ENCODE results near the gene SIM2.
A peak's percentile ranks its signal among the peaks of the same experiment; 100 is the strongest.

The SIM2 gene

DNA sequence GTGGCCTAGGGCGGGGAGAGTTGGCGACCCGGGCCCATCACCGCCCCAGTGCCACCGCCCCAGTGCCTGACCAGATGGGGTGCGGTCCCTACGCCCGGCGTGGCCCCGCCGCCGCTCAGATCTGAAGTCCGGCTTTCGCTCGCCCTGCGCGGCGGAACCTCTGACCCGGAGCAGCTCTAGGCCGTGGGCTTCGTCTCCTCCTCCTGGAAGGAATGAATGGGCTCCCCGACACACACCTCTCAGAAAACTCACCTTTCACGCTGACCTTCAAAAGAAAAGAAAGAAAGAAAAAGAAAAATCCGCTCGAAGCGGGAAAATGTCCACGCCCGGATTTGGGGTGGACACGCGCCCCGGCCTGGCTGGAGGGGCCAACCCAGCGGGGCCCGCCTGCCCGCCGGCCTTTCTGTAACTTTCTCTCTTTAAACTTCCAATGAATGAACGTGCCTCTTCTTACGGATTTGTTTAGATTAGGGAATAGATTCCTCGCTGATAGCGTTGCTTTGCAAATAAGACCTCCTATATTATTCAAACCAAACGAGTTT, 5.4 kb upstream of the SIM2 start:
- peaks cover 53% of the 10 kb centered on the region for H3K27me3 Mint-ChIP-seq
- no peaks in the 10 kb centered on the region for H3K9me3 Mint-ChIP-seq (ENCODE audit: low read depth)
- H3K4me1 Mint-ChIP-seq (ENCODE audit: low read depth) = peaks cover 22% of the 10 kb centered on the region
- H3K36me3 Mint-ChIP-seq = no peaks in the 10 kb centered on the region
- H3K27ac Mint-ChIP-seq = peak overlapping the region; percentile 2
- H3K4me3 Mint-ChIP-seq = no peak overlapping the region

DNA sequence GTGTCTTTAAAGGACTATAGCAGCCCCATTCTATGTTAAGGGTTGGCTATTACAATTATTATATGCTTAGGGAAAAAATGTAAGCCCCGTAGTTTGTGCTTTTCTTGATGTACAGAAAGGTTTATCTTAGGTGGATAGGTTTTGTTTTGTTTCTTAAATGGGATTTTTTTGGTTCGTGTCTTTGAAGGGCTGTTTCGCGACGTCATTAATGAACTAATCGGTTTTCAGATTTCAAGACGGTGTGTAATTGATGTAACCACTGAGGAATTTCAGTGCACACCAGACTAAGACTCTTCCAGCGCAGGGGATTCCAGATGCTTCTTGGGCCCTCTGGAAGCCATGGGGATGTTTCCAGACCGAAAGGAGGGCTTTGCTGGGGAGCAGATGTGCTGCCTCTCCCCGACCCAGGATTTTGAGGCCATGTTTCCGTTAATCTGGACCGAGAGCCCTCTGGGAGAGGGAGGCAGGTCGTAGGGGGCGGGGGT, 4.8 kb upstream of the SIM2 start:
- Mint-ChIP-seq H3K4me3 (peak overlapping the region; percentile 11), H3K4me1 (ENCODE audit: low read depth) (peaks cover 22% of the 10 kb centered on the region), H3K9me3 (ENCODE audit: low read depth) (no peaks in the 10 kb centered on the region), H3K27ac (peak overlapping the region; percentile 2), H3K36me3 (no peaks in the 10 kb centered on the region), H3K27me3 (peaks cover 51% of the 10 kb centered on the region)

DNA sequence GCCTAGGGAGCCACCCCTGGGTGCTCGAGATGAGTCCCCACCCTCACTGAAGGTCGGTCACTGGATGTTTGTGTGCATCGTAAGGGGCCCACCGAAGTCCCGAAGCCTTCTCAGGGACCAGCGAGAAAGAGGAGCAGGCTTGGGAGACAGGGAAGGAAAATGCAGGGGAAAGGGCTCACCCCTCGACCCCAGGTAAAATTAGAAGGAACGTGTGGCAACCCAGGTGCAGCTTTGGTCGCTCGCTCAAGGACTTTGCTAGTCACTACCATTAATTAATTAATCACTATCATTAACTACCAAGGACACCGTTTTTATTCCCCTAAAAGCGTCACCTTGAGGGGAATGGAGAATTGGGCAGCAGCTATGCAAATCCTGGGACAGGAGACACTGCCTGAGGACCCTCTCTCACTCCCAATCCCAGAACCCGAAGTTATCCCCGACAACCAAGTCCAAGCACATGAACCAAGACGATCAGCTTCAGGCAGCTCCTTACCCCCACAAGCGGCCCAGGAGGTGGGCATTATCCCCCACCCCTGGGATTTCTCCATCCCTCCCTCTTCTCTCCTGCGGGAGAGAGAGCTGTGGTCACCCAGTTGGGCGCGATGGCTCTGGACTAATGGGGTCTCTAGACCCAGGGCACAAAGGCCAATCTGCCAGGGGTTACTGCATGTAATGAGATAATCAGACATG, 4.2 kb upstream of the SIM2 start:
- no peaks in the 10 kb centered on the region for H3K9me3 Mint-ChIP-seq (ENCODE audit: low read depth)
- peaks cover 46% of the 10 kb centered on the region for H3K27me3 Mint-ChIP-seq
- H3K4me1 Mint-ChIP-seq (ENCODE audit: low read depth) = peaks cover 22% of the 10 kb centered on the region
- H3K27ac Mint-ChIP-seq = no peak overlapping the region
- H3K4me3 Mint-ChIP-seq = no peak overlapping the region
- no peaks in the 10 kb centered on the region for H3K36me3 Mint-ChIP-seq

DNA sequence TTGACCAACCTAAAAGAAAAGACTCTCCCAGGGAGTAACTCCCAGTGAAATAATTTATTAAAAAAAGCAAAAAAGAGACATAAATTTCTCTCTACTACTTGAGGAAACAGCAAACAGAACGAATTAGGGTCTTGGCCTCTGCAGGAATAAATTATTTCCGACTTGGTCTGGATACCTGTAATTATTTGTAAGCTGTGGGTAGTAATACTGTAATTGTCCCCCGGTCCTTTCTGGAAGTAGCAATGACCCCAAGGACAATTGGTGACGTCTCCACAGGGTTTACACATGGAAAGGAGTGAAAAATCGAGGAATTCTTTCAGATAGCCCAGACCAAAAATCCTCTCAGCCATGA, 3.7 kb upstream of the SIM2 start:
- H3K4me1 Mint-ChIP-seq (ENCODE audit: low read depth) = peaks cover 25% of the 10 kb centered on the region
- no peak overlapping the region for H3K27ac Mint-ChIP-seq
- H3K27me3 Mint-ChIP-seq = peaks cover 43% of the 10 kb centered on the region
- H3K4me3 Mint-ChIP-seq = no peak overlapping the region
- no peaks in the 10 kb centered on the region for H3K36me3 Mint-ChIP-seq
- no peaks in the 10 kb centered on the region for H3K9me3 Mint-ChIP-seq (ENCODE audit: low read depth)

DNA sequence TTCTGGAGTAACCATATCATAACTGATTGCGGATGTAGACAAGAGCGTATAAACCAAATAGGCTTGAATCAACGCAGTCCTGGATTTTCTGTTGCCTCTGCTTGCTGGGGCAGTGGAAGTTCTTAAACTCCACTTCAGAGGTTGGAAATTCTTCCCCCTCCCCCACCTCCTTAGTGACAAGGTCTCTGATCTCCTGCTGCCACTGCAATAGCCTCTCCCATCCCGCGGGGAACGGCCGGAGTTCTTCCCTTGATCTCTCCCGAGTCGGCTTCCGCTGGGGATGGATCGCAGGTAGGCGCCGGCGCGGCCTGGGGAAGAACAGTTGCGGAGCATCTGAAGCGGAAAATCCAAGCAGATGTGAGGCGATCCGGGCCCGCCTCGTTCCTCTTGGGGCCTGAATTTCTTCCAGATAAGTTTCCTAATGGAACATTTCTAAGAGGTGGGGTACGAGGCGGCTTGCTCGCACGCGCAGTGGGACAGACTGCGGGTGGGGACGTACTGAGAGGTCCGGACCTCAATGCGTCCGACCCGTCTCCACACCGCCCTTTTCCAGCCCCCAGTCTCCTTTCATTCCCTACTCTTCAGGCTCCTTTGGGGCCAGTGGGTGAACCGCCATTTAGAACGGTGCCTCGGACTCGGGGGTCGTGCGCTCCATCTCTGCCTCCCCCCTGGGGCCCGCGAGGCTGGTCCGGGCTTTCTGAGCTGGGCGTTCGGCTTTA, 3.1 kb upstream of the SIM2 start:
- Mint-ChIP-seq H3K4me1 (ENCODE audit: low read depth) (peaks cover 29% of the 10 kb centered on the region), H3K27ac (no peak overlapping the region), H3K27me3 (peaks cover 43% of the 10 kb centered on the region), H3K4me3 (no peak overlapping the region), H3K36me3 (no peaks in the 10 kb centered on the region), H3K9me3 (ENCODE audit: low read depth) (no peaks in the 10 kb centered on the region)

DNA sequence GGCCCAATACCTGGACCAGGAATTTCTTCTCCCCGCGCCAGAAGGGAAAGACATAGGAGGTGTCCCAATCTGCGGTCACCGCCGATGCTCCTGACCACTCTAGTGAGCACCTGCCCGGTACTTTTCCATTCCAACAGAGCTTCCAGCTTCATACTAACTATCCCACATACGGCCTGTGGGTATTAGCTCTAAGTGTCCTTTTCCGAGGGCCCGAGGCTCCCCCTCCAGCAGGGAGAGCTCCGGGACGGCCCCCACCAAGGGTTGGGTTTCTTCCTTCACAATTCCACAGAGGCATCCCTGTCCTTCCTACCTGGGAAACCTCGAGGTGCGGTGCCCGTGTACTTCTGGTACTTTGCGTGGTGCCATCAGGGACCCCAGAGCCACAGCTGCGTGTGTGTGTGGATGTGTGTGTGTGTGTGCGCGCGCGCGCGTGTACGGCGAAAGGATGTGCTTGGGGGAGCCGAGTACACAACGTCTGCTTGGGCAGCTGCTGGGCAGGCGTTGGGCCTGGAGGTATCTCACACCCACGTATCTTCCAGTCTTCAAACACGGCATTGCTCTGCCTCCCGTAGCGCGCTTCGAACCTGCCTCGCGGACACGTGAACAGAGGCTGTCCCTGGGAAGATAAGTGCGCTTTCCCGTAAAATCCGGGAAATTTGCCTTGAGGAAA, 2.4 kb upstream of the SIM2 start:
- Mint-ChIP-seq H3K36me3 (no peaks in the 10 kb centered on the region), H3K27me3 (peaks cover 41% of the 10 kb centered on the region), H3K4me3 (peak overlapping the region; percentile 10), H3K4me1 (ENCODE audit: low read depth) (peaks cover 31% of the 10 kb centered on the region), H3K27ac (no peak overlapping the region), H3K9me3 (ENCODE audit: low read depth) (no peaks in the 10 kb centered on the region)

DNA sequence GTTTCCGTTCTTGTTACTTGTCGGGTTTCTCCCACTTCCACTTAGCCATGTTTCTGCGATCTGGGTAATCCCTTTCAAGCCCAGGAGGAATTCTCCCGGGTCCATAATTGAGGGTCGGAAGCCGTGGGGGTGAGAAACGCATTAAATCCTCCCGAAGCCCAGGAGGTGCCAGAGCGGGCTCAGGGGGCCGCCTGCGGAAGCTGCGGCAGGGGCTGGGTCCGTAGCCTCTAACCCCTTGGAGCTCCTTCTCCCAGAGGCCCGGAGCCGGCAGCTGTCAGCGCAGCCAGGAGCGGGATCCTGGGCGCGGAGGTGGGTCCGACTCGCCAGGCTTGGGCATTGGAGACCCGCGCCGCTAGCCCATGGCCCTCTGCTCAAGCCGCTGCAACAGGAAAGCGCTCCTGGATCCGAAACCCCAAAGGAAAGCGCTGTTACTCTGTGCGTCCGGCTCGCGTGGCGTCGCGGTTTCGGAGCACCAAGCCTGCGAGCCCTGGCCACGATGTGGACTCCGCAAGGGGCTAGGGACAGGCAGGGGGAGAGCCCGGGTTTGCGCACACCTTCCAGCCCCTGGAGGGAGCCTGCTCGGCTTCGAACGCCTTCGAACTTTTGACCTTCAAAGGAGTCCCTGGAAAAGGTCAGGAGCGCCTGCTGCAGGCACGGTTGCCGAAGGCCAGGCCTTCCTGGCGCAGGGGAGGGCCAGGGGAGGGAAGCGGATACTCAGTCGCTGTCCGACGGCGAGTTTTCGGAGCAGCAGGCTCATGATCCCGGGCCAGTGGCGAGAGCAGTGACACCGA, 1.7 kb upstream of the SIM2 start:
- Mint-ChIP-seq H3K4me3 (peak overlapping the region; percentile 10), H3K9me3 (ENCODE audit: low read depth) (no peaks in the 10 kb centered on the region), H3K27ac (no peak overlapping the region), H3K4me1 (ENCODE audit: low read depth) (peaks cover 34% of the 10 kb centered on the region), H3K36me3 (no peaks in the 10 kb centered on the region), H3K27me3 (peaks cover 40% of the 10 kb centered on the region)

DNA sequence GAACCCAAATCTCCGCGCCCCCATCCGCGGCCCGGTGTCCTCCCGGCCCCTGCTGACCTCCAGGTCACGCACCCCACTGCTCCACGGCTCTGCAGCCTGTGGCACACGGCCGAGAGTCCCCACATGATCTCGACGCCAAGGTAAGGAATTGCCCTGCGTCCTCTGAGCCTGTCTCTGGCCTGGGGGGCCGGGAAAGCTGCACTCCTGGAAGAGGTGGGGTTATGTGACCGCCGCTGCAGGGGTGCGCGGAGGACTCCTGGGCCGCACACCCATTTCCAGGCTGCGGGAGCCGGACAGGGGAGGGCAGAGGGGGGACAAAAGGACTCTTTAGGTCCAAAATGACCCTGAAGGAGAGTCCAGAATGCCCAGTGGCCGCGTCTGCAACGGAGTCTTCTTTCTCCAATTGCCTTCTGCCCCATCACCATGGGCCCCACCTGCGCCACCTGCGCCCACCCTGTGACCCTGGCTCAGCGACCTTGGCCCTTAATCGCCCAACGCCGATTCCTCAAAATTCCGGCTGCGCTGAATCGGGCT, 997 bp upstream of the SIM2 start:
- Mint-ChIP-seq H3K9me3 (ENCODE audit: low read depth) (no peaks in the 10 kb centered on the region), H3K36me3 (no peaks in the 10 kb centered on the region), H3K4me3 (no peak overlapping the region), H3K4me1 (ENCODE audit: low read depth) (peaks cover 31% of the 10 kb centered on the region), H3K27me3 (peaks cover 41% of the 10 kb centered on the region), H3K27ac (no peak overlapping the region)

DNA sequence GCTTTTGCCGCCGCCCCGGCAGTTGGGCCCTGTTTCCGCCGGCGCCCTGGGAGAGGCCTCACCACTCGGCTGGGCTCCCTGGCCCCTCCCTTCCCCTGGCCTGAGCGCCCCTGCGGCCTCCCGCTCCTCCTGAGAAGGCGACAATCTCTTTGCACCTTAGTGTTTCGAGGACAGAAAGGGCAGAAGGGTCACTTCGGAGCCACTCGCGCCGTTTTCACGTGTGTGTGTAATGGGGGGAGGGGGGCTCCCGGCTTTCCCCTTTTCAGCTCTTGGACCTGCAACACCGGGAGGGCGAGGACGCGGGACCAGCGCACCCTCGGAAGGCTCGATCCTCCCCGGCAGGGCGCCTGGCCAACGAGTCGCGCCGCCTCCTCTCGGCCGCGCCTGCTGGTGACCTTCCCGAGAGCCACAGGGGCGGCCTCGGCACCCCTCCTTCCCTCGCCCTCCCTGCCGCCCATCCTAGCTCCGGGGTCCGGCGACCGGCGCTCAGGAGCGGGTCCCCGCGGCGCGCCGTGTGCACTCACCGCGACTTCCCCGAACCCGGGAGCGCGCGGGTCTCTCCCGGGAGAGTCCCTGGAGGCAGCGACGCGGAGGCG, 432 bp upstream of the SIM2 start:
- no peaks in the 10 kb centered on the region for H3K9me3 Mint-ChIP-seq (ENCODE audit: low read depth)
- peaks cover 46% of the 10 kb centered on the region for H3K27me3 Mint-ChIP-seq
- peaks cover 33% of the 10 kb centered on the region for H3K4me1 Mint-ChIP-seq (ENCODE audit: low read depth)
- no peak overlapping the region for H3K4me3 Mint-ChIP-seq
- no peaks in the 10 kb centered on the region for H3K36me3 Mint-ChIP-seq
- no peak overlapping the region for H3K27ac Mint-ChIP-seq

DNA sequence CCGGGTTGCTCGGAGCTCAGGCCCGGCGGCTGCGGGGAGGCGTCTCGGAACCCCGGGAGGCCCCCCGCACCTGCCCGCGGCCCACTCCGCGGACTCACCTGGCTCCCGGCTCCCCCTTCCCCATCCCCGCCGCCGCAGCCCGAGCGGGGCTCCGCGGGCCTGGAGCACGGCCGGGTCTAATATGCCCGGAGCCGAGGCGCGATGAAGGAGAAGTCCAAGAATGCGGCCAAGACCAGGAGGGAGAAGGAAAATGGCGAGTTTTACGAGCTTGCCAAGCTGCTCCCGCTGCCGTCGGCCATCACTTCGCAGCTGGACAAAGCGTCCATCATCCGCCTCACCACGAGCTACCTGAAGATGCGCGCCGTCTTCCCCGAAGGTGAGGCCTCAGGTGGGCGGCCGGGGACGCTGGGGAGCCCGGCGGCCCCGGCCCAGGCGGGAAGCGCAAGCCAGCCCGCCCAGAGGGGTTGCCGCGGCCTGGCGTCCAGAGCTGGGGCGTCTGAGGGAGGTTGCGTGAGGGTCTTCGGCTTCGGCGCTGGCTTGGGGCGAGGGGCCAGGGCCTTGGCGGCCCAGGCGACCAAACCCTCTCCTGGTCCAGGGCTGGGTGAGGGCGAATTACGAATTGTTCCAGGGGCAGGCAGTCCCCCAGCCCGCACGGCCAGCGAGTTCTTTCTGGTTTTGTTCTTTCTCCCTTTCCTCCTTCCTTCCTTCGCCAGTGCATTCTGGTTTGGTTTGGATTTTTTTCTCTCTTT, 805 bp downstream of the SIM2 start:
- Mint-ChIP-seq H3K9me3 (ENCODE audit: low read depth) (no peaks in the 10 kb centered on the region), H3K36me3 (no peaks in the 10 kb centered on the region), H3K27ac (no peak overlapping the region), H3K4me3 (peak overlapping the region; percentile 81), H3K4me1 (ENCODE audit: low read depth) (peaks cover 34% of the 10 kb centered on the region), H3K27me3 (peaks cover 40% of the 10 kb centered on the region)

DNA sequence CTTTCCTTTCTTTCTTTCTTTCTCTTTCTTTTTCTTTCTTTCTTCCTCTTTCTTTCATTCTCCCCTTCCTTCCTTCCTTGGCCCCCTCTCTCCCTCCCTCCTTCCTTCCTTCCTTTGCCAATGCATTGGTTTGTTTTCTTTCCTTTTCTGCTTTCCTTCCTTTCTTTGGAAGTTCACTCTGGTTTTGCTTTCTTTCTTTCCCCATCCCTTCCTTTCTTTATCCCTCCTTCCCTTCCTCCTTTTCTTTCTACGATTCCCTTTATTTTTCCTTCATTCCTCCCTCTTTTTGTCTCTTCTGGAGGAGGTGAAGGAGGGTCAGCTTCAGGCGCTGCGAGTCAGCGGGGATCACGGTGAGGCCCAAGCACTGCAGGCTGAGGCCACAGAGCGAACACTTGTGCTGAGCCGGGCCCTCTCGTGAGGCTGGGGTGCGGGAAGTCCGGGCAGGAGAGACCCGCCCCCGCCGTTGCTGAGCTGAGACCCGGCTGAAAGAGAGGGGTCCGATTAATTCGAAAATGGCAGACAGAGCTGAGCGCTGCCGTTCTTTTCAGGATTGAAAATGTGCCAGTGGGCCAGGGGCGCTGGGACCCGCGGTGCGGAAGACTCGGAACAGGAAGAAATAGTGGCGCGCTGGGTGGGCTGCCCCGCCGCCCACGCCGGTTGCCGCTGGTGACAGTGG, 1.5 kb downstream of the SIM2 start:
- Mint-ChIP-seq H3K27ac (no peak overlapping the region), H3K36me3 (no peaks in the 10 kb centered on the region), H3K9me3 (ENCODE audit: low read depth) (no peaks in the 10 kb centered on the region), H3K4me3 (peak overlapping the region; percentile 81), H3K4me1 (ENCODE audit: low read depth) (peaks cover 37% of the 10 kb centered on the region), H3K27me3 (peaks cover 37% of the 10 kb centered on the region)

DNA sequence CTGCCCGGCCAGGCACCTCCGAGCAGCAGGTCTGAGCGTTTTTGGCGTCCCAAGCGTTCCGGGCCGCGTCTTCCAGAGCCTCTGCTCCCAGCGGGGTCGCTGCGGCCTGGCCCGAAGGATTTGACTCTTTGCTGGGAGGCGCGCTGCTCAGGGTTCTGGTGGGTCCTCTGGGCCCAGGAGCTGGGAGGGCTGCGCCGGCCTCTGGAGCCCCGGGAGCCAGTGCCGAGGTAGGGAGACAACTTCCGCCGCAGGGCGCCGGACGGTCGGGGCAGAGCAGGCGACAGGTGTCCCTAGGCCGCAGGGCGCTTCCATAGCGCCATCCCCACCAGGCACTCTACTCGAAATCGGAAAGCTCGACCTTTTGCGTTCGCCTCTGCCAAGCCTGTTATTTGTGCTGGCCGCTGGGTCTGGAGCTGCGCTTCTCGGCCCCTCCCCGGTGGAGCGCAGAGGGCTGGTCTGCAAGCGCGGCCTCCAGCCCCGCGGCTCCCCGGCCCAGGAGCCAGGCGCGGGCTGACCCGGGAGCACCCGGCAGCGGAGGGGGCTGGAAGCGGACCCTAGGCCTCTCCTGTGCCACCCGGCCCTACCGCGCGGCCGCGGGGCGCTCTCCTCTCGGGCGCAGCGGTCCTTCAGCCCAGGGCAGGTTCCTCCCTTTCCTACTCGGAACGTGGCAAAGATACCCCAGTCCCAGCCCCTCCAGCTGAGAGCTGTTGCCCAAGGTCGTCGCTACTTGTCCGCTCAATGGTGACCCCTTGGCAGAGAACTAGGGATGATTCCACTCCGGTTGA, 2.2 kb downstream of the SIM2 start:
- Mint-ChIP-seq H3K36me3 (no peaks in the 10 kb centered on the region), H3K4me1 (ENCODE audit: low read depth) (peaks cover 40% of the 10 kb centered on the region), H3K4me3 (peak overlapping the region; percentile 67), H3K9me3 (ENCODE audit: low read depth) (no peaks in the 10 kb centered on the region), H3K27me3 (peaks cover 32% of the 10 kb centered on the region), H3K27ac (no peak overlapping the region)
